Endothelial cell of umbilical vein (primary cell): ENCODE data around the gene ESRRB.

Experiments used
- JUN ChIP-seq: IDR thresholded peaks from 2 replicates; pipeline ENCODE4 v1.6.1; 2011; ENCODE audit warnings: borderline replicate concordance, low read depth; ENCODE audit not compliant: insufficient read length, insufficient read depth
- MYC ChIP-seq: IDR thresholded peaks from one replicate; pipeline ENCODE4 v1.6.1; 2011; ENCODE audit warnings: mild to moderate bottlenecking, low read depth, low read length
- POLR2A ChIP-seq: IDR thresholded peaks from 2 replicates; pipeline ENCODE4 v1.6.1; 2012; ENCODE audit warnings: low read depth, mild to moderate bottlenecking, control low read depth, low read length
- POLR2AphosphoS5 ChIP-seq: IDR thresholded peaks from 2 replicates; pipeline ENCODE4 v1.6.1; 2012; ENCODE audit warnings: low read depth, mild to moderate bottlenecking, control low read depth, low read length, moderate library complexity; ENCODE audit not compliant: insufficient read depth
- TF ChIP-seq, protein P1 (sequence below), 2 donors: IDR thresholded peaks; 1 replicate in 1 of 2; 2 replicates in 1 of 2; pipeline ENCODE4 v1.5.1; 2011; ENCODE audit warnings: low read length in 2 of 2, mild to moderate bottlenecking in 2 of 2, moderate library complexity in 2 of 2, control low read depth in 1 of 2, inconsistent platforms in 1 of 2, low read depth in 1 of 2; ENCODE audit not compliant: insufficient read depth in 1 of 2; ENCODE audit errors: extremely low read depth in 1 of 2
- TF ChIP-seq, protein P2 (sequence below): IDR thresholded peaks from 2 replicates; pipeline ENCODE4 v1.6.1; 2011; ENCODE audit not compliant: insufficient read depth, insufficient read length

DNA sequence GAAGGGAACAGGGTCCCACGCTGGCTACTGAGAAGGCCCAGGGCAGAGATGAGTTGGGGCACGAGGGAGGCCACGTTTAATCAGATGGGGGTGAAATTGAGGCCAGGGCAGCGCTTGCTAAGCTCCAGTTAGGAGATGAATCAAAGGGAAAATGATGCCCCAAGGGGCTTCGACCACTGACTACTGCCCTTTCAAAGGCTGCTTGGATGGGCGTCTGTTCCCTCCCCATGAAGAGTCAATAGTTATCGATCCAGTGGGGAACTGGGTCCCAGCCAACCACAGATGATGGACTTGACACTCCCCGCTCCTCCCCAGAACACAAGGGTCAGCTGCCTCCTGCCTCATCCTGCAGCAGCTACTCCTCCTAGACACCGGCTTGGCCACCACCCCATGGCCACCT is 55.6 kb downstream of the ESRRB start:
- TF ChIP-seq, protein P1, sequence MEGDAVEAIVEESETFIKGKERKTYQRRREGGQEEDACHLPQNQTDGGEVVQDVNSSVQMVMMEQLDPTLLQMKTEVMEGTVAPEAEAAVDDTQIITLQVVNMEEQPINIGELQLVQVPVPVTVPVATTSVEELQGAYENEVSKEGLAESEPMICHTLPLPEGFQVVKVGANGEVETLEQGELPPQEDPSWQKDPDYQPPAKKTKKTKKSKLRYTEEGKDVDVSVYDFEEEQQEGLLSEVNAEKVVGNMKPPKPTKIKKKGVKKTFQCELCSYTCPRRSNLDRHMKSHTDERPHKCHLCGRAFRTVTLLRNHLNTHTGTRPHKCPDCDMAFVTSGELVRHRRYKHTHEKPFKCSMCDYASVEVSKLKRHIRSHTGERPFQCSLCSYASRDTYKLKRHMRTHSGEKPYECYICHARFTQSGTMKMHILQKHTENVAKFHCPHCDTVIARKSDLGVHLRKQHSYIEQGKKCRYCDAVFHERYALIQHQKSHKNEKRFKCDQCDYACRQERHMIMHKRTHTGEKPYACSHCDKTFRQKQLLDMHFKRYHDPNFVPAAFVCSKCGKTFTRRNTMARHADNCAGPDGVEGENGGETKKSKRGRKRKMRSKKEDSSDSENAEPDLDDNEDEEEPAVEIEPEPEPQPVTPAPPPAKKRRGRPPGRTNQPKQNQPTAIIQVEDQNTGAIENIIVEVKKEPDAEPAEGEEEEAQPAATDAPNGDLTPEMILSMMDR (IDR thresholded peaks at IDR 0.05; ENCODE audit: extremely low read depth in 1 of 2, insufficient read depth in 1 of 2, low read depth in 1 of 2, low read length in 2 of 2), result no peak
- TF ChIP-seq POLR2AphosphoS5 (no peak), MYC (no peak), POLR2A (no peak), JUN (no peak)
- TF ChIP-seq, protein P2, sequence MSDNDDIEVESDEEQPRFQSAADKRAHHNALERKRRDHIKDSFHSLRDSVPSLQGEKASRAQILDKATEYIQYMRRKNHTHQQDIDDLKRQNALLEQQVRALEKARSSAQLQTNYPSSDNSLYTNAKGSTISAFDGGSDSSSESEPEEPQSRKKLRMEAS, result no peak
